GM12891 (cell line): Measurements from ENCODE around the gene EID3.
"Not testable (repeated sequence)": the region's sequence is repeated elsewhere in the genome, so short reads cannot be mapped to it uniquely, and the experiment has no call there.

Experiments
- DNase-seq: peaks from one replicate; pipeline ENCODE4 v3.0.0; 2011; ENCODE audit warnings: low spot score; ENCODE audit not compliant: insufficient read length
- FAIRE-seq: peaks from 2 replicates; lab custom pipeline; 2011; peaks lifted over from hg19 to GRCh38; lab: Jason Lieb, UNC
- PAX5 ChIP-seq: IDR thresholded peaks from 2 replicates; pipeline ENCODE4 v1.6.1; 2011; ENCODE audit warnings: low read length, moderate library complexity, mild to moderate bottlenecking; ENCODE audit not compliant: insufficient read depth, severe bottlenecking
- POLR2A ChIP-seq: IDR thresholded peaks from 2 replicates; pipeline ENCODE4 v1.6.1; 2011; ENCODE audit warnings: low read depth, low read length, control low read depth
- POLR2AphosphoS5 ChIP-seq: IDR thresholded peaks from 2 replicates; pipeline ENCODE4 v1.6.1; 2011; ENCODE audit warnings: low read depth, low read length, control low read depth
- POU2F2 ChIP-seq: IDR thresholded peaks from 2 replicates; pipeline ENCODE4 v1.6.1; 2011; ENCODE audit warnings: low read depth, mild to moderate bottlenecking, control low read depth, low read length, moderate library complexity
- SPI1 ChIP-seq: IDR thresholded peaks from 2 replicates; pipeline ENCODE4 v1.6.1; 2011; ENCODE audit warnings: low read depth, low read length, control low read depth
- TAF1 ChIP-seq: IDR thresholded peaks from 2 replicates; pipeline ENCODE4 v1.6.1; 2011; ENCODE audit warnings: low read depth, low read length, control low read depth

EID3 gene

GRCh38 chr12:104288635-104289274 lies 14.8 kb upstream of the EID3 start:
- TF ChIP-seq SPI1 (peak; percentile 49), POLR2AphosphoS5 (peak; percentile 69), TAF1 (peak; percentile 81; the same call in 1 of the 2 replicates), PAX5 (no peak), POU2F2 (no peak; the same call in 1 of the 2 replicates), POLR2A (peak; percentile 84)
- DNase-seq, result peak; percentile 73
- peak; percentile 89 for FAIRE-seq

GRCh38 chr12:104290320-104290719 lies 13.2 kb upstream of the EID3 start:
- DNase-seq (no peak), FAIRE-seq (no peak)
- no peak for TF ChIP-seq TAF1
- TF ChIP-seq POLR2AphosphoS5, result no peak
- TF ChIP-seq POLR2A, result no peak
- no peak for TF ChIP-seq SPI1
- TF ChIP-seq POU2F2, result no peak
- no peak for TF ChIP-seq PAX5

DNA sequence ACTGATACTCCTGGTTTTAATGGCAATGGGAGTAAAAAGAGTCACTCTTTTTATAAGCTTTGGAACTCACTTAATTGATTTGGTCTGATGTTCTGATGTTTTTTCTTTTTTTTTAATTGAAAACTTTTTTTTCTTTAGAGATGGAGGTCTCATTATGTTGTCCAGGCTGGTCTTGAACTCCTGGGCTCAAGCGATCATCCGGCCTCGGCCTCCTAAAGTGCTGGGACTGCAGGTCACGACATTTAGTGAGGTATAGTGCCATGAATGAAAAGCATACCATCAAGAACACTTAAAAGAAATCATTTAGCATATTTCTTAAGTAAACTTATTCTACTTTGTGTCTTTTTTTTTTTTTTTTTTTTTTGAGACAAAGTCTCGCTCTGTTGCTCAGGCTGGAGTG lies 12.7 kb upstream of the EID3 start:
- no peak for TF ChIP-seq POU2F2
- no peak for TF ChIP-seq PAX5
- no peak for TF ChIP-seq POLR2A
- no peak for TF ChIP-seq POLR2AphosphoS5
- TF ChIP-seq SPI1, result no peak
- TF ChIP-seq TAF1, result no peak
- FAIRE-seq, result no peak

DNA sequence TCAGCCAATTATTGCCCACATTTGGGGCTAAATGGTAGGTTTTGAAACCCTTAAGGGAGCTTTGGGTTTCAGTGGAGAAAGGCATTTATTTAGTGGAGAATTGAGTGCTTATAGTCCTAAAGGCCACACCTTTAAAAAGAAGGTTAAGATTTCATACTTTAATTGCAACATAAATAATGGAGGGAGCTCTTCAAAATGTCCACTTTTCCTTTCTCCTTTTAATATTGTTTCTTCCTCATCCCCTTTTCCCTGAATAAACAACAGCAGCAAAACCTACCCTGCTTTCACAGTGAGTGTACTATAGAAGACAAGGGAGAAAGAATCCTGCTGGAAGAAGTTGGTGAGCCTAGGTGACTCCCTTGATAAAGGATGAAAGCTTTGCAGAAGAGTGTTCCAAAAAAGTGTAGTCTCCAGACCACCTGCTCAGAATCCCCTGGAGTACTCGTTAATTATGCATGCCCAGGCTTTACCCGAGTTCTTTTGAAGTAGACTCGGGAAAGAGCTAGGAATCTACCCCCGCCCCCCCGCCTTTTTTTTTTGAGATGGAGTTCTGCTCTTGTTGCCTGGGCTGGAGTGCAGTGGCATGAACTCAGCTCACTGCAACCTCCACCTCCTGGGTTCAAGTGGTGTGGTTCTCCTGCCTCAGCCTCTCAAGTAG lies 11.5 kb upstream of the EID3 start:
- FAIRE-seq, result no peak
- TF ChIP-seq POLR2AphosphoS5 (no peak), PAX5 (no peak), POU2F2 (no peak), TAF1 (no peak), SPI1 (no peak), POLR2A (no peak)
- DNase-seq, result no peak

More for the DNA sequence above, 12.7 kb upstream of the EID3 start:
- no peak for DNase-seq

DNA sequence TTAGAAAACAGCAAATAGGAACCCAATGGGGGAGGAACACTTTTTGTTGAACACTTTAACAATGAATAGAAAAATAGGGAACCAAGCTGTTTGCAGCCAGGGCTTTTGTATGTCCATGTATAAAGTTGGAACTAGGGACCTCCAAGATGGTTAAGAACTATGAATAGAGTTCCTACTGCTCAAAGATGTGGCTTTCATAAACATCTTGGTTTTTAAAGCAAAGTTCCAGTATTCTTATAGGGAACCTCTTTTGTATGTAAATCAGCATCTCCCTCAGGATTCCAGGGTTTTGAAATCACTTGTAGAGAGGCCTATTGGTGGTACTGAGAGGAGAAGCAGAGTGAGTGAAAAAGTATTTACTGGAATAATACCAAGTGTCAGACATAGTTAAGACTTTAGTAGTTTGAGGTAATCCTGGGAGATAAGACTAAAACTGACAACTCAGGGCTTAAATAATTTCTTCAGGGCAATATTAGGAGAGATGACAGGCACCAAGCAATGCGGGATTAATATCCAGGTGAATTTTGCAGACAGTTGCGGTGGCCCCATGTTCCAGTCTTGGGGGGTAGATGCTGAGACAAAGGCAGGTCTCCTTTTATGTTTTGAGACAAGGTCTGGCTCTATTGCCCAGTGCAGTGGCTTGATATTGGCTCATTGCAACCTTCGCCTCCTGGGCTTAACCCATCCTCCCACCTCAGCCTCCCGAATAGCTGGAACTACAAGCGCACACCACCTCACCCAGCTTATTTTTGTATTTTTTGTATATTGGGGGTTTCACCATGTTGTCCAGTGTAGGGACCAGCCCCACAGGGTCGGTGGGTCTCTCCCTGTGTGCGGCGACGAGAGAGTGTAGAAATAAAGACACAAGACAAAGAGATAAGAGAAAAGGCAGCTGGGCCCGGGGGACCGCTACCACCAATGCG lies 10.4 kb upstream of the EID3 start:
- DNase-seq, result no peak
- no peak for FAIRE-seq
- TF ChIP-seq POLR2A, result no peak
- TF ChIP-seq POLR2AphosphoS5, result no peak
- TF ChIP-seq TAF1, result no peak
- no peak for TF ChIP-seq SPI1
- TF ChIP-seq POU2F2, result no peak
- no peak for TF ChIP-seq PAX5

GRCh38 chr12:104294158-104294859 lies 9.2 kb upstream of the EID3 start:
- DNase-seq, FAIRE-seq: not testable (repeated sequence)

DNA sequence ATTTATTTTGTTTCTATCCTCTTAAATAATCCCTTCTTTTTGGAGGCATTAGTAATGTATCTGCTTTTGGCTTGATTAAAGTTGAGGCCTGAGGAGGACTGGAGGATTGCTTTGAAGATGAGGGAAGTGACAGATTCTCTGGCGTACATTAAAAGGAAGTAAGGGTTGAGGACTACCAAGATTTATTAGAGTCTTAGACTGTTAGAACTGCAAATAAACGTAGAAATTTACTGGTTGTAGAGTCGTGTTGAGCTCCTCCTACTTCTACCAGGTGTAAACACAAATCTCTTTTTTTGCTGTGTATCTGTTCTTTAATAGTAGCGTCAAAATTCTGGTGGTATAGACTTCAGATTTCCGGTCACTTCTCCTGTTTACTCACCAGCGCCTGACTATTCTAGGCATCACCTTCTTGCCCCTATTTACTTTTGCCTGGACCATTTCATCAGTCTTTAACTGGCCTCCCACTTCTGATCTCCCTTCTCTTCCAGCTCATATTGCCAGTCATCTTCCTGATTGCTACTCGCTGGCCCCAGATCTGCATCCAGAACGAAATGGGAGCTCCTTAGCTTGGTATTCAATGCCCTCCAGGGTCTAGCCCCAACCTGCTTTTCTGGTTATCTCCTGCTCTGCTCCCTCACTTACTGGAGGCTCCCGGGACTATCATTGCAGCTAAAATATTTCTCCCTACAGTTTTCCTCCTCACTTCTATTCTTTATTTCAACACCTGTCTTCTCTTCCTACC lies 8.4 kb upstream of the EID3 start:
- DNase-seq (no peak), FAIRE-seq (no peak)
- TF ChIP-seq SPI1, result no peak
- no peak for TF ChIP-seq POLR2AphosphoS5
- no peak for TF ChIP-seq POLR2A
- no peak for TF ChIP-seq POU2F2
- TF ChIP-seq PAX5, result no peak
- no peak for TF ChIP-seq TAF1

GRCh38 chr12:104295954-104296353 lies 7.6 kb upstream of the EID3 start:
- DNase-seq, result no peak
- FAIRE-seq, result no peak

More at GRCh38 chr12:104295954-104296353, 7.6 kb upstream of the EID3 start:
- TF ChIP-seq PAX5 (no peak), SPI1 (no peak), TAF1 (no peak), POU2F2 (no peak), POLR2A (no peak), POLR2AphosphoS5 (no peak)
